Astrocyte (in vitro differentiated cells and primary cell): ENCODE measurements around the gene CRAT.

Source experiments
- EZH2 ChIP-seq: IDR thresholded peaks from 2 replicates; pipeline ENCODE4 v1.6.1; 2012; ENCODE audit warnings: mild to moderate bottlenecking, low read length, inconsistent platforms; ENCODE audit not compliant: insufficient read depth
- TF ChIP-seq, protein P1 (sequence below): IDR thresholded peaks from 2 replicates; pipeline ENCODE4 v1.5.1; 2011; ENCODE audit warnings: low read depth, mild to moderate bottlenecking, inconsistent platforms, low read length, moderate library complexity; ENCODE audit not compliant: insufficient read depth

DNA sequence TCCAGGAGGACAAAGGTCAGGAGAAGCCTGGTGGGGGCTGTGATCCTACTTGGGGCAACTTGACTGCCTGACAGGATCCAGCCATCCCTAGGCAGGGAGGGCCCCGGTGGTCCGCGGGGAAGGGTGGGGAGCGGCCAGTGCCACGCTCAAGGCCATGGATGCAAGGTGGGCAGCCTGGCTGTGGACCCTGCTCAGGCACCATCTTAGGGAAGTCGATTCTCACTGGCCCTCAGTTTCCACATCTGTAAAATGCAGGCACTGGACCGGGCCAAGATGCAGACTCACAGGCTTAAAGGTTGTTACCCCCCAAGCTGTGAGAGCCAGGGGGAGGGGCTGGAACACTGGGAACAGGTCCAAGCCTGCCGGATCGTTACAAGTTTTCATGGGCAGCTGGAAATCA lies 38.4 kb downstream of the CRAT start:
- TF ChIP-seq, protein P1, sequence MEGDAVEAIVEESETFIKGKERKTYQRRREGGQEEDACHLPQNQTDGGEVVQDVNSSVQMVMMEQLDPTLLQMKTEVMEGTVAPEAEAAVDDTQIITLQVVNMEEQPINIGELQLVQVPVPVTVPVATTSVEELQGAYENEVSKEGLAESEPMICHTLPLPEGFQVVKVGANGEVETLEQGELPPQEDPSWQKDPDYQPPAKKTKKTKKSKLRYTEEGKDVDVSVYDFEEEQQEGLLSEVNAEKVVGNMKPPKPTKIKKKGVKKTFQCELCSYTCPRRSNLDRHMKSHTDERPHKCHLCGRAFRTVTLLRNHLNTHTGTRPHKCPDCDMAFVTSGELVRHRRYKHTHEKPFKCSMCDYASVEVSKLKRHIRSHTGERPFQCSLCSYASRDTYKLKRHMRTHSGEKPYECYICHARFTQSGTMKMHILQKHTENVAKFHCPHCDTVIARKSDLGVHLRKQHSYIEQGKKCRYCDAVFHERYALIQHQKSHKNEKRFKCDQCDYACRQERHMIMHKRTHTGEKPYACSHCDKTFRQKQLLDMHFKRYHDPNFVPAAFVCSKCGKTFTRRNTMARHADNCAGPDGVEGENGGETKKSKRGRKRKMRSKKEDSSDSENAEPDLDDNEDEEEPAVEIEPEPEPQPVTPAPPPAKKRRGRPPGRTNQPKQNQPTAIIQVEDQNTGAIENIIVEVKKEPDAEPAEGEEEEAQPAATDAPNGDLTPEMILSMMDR, result no peak
- TF ChIP-seq EZH2, result no peak
